Neutrophil (primary cell): ENCODE results near the gene TMEM120B.
A peak's percentile ranks its signal among the peaks of the same experiment; 100 is the strongest.

Experiments
- H3K27ac ChIP-seq: fragments of 200-600 bp; sonication (generic); 2 replicates; pipeline ENCODE4 v1.5.1; 2016; ENCODE audit warnings: mild to moderate bottlenecking, moderate library complexity
- H3K27me3 ChIP-seq: fragments of 200-600 bp; sonication (generic); 2 replicates; pipeline ENCODE4 v1.6.0; 2016; ENCODE audit warnings: mild to moderate bottlenecking
- H3K36me3 ChIP-seq: fragments of 200-600 bp; sonication (generic); 2 replicates; pipeline ENCODE4 v1.5.1; 2017
- H3K4me1 ChIP-seq, 2 experiments: fragments of 200-600 bp in 1 of 2; sonication (generic) in 1 of 2; 1 replicate in 1 of 2; 2 replicates in 1 of 2; pipeline versions ENCODE4 v1.5.1 to v1.6.1; 2013 to 2016; ENCODE audit warnings: low read depth in 1 of 2, low read length in 1 of 2, mild to moderate bottlenecking in 1 of 2, moderate library complexity in 1 of 2; ENCODE audit not compliant: control insufficient read depth in 1 of 2, insufficient read depth in 1 of 2
- H3K4me3 ChIP-seq, 2 experiments: fragments of 200-600 bp in 1 of 2; sonication (generic) in 1 of 2; 1 replicate in 1 of 2; 2 replicates in 1 of 2; pipeline ENCODE4 v1.5.1; 2013 to 2016; ENCODE audit warnings: low read depth in 1 of 2, low read length in 1 of 2, mild to moderate bottlenecking in 1 of 2, moderate library complexity in 1 of 2
- H3K9me3 ChIP-seq: fragments of 200-600 bp; sonication (generic); 2 replicates; pipeline ENCODE4 v1.5.1; 2016
- TF ChIP-seq, protein P1 (sequence below): fragments of 200-600 bp; sonication (generic); IDR thresholded peaks from 2 replicates; pipeline ENCODE4 v1.5.1; 2016; ENCODE audit warnings: antibody characterized with exemption

Gene TMEM120B

GRCh38 chr12:121817648-121818043 is 105.1 kb downstream of the TMEM120B start:
- TF ChIP-seq, protein P1, sequence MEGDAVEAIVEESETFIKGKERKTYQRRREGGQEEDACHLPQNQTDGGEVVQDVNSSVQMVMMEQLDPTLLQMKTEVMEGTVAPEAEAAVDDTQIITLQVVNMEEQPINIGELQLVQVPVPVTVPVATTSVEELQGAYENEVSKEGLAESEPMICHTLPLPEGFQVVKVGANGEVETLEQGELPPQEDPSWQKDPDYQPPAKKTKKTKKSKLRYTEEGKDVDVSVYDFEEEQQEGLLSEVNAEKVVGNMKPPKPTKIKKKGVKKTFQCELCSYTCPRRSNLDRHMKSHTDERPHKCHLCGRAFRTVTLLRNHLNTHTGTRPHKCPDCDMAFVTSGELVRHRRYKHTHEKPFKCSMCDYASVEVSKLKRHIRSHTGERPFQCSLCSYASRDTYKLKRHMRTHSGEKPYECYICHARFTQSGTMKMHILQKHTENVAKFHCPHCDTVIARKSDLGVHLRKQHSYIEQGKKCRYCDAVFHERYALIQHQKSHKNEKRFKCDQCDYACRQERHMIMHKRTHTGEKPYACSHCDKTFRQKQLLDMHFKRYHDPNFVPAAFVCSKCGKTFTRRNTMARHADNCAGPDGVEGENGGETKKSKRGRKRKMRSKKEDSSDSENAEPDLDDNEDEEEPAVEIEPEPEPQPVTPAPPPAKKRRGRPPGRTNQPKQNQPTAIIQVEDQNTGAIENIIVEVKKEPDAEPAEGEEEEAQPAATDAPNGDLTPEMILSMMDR: no peak
- Histone ChIP-seq H3K27ac (no peak overlapping the region), H3K36me3 (peaks cover 95% of the 10 kb centered on the region), H3K9me3 (no peaks in the 10 kb centered on the region), H3K4me3 (no peak overlapping the region), H3K27me3 (no peaks in the 10 kb centered on the region), H3K4me1 (peaks cover 14 to 24% of the 10 kb centered on the region in 2 experiments)

DNA sequence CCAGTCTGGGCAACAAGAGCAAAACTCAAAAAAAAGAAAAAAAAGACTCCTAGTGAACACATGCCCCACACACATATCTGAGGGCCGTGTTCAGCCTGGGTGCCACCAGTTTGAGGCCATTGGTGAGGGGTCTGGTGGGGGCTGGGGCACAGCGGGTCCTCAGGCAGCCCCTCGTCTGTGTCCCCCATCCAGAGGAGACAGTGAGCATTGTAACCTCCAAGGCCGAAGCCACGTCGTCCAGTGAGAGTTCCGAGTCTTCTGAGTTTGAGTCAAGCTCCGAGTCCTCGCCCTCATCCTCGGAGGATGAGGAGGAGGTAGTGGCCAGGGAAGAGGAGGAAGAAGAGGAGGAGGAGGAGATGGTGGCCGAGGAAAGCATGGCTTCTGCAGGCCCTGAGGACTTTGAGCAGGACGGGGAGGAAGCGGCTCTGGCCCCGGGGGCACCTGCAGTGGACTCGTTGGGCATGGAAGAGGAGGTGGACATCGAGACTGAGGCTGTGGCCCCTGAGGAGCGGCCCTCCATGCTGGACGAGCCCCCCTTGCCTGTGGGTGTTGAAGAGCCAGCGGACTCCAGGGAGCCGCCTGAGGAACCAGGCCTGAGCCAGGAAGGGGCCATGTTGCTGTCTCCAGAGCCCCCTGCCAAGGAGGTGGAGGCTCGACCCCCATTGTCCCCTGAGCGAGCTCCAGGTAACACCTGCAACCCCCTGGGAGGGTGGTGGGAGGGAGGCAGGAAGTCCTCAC is 106.8 kb downstream of the TMEM120B start:
- no peaks in the 10 kb centered on the region for H3K9me3 ChIP-seq
- H3K27me3 ChIP-seq: no peaks in the 10 kb centered on the region
- H3K4me1 ChIP-seq: peaks cover 0 to 7% of the 10 kb centered on the region in 2 experiments
- no peak overlapping the region for H3K4me3 ChIP-seq
- TF ChIP-seq, protein P1: no peak
- H3K36me3 ChIP-seq: peaks cover 100% of the 10 kb centered on the region
- no peak overlapping the region for H3K27ac ChIP-seq

DNA sequence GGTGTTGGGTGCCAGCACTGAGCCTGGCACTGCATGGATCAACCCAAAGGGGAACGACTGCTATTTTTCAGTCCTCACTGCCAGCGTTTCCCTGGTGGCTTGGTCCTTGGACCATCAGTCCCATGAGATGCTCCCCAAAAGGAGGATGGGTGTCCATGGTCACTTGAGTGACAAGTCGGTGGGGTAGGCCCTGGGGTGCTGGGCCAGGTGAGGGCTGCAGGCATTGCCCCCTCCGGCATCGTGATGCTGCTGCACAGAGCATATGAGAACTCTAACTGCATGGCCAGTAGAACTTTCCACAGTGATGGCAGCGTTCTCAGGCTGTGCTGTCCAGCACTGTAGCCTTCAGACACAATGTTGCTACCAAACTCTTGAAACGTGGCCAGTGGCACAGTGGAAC is 107.5 kb downstream of the TMEM120B start:
- H3K27ac ChIP-seq: no peak overlapping the region
- peaks cover 99% of the 10 kb centered on the region for H3K36me3 ChIP-seq
- no peaks in the 10 kb centered on the region for H3K4me1 ChIP-seq
- H3K27me3 ChIP-seq: no peaks in the 10 kb centered on the region
- TF ChIP-seq, protein P1: no peak
- no peak overlapping the region for H3K4me3 ChIP-seq
- no peaks in the 10 kb centered on the region for H3K9me3 ChIP-seq

DNA sequence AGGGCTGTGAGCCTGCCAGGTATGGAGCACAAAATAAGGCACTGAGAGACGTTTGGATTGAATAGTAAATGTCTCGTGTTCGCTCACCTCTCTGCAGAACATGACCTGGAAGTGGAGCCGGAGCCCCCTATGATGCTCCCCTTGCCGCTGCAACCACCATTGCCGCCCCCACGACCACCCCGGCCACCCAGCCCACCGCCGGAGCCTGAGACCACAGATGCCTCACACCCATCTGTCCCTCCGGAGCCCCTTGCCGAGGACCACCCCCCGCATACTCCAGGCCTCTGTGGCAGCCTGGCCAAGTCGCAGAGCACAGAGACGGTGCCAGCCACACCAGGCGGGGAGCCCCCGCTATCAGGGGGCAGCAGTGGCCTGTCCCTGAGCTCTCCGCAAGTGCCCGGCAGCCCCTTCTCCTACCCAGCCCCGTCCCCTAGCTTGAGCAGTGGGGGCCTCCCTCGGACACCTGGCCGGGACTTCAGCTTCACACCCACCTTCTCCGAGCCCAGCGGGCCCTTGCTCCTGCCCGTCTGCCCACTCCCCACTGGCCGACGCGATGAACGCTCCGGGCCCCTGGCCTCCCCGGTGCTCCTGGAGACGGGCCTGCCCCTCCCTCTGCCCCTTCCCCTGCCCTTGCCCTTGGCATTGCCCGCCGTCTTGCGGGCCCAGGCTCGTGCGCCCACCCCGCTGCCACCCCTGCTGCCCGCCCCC is 110.0 kb downstream of the TMEM120B start:
- Histone ChIP-seq H3K36me3 (peaks cover 99% of the 10 kb centered on the region), H3K27me3 (no peaks in the 10 kb centered on the region), H3K4me1 (no peaks in the 10 kb centered on the region), H3K4me3 (no peak overlapping the region), H3K9me3 (no peaks in the 10 kb centered on the region), H3K27ac (no peak overlapping the region)
- TF ChIP-seq, protein P1: no peak

DNA sequence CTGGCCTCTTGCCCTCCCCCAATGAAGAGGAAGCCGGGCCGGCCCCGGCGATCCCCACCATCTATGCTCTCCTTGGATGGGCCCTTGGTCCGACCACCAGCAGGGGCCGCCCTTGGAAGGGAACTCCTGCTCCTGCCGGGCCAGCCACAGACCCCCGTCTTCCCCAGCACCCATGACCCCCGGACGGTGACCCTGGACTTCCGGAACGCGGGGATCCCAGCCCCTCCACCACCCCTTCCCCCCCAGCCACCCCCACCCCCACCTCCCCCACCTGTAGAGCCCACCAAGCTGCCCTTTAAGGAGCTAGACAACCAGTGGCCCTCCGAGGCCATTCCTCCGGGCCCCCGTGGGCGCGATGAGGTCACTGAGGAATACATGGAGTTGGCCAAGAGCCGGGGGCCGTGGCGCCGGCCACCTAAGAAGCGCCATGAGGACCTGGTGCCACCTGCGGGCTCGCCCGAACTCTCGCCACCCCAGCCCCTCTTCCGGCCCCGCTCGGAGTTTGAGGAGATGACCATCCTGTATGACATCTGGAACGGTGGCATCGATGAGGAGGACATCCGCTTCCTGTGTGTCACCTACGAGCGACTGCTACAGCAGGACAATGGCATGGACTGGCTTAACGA is 110.7 kb downstream of the TMEM120B start:
- Histone ChIP-seq H3K4me1 (no peaks in the 10 kb centered on the region), H3K27ac (peak overlapping the region; percentile 33), H3K27me3 (no peaks in the 10 kb centered on the region), H3K36me3 (peaks cover 99% of the 10 kb centered on the region), H3K9me3 (no peaks in the 10 kb centered on the region), H3K4me3 (no peak overlapping the region)
- TF ChIP-seq, protein P1: no peak
